OCI-LY1 (cell line): ENCODE measurements around the gene DPPA2.

Source experiments
- H2AFZ ChIP-seq: fragments of 200-600 bp; sonication (generic), shearing (Covaris generic); 2 replicates; pipeline ENCODE4 v1.6.0; 2014; ENCODE audit warnings: antibody characterized with exemption, mild to moderate bottlenecking, low read length
- H3F3A ChIP-seq: fragments of 200-600 bp; sonication (generic), shearing (Covaris generic); 2 replicates; pipeline ENCODE4 v1.6.0; 2014; ENCODE audit warnings: mild to moderate bottlenecking, antibody characterized with exemption, low read length, moderate library complexity; ENCODE audit not compliant: insufficient read depth
- H3K27ac ChIP-seq: fragments of 200-600 bp; sonication (generic); 2 replicates; pipeline ENCODE4 v1.5.1; 2014; ENCODE audit warnings: low read length, mixed run types, mild to moderate bottlenecking, low read depth; ENCODE audit not compliant: poor library complexity, severe bottlenecking
- H3K27me3 ChIP-seq: fragments of 200-600 bp; sonication (generic); 2 replicates; pipeline ENCODE4 v1.6.0; 2014; ENCODE audit warnings: antibody characterized with exemption, mild to moderate bottlenecking, low read length, moderate library complexity; ENCODE audit not compliant: insufficient read depth
- H3K36me3 ChIP-seq: fragments of 200-600 bp; sonication (generic); 2 replicates; pipeline ENCODE4 v1.6.1; 2014; ENCODE audit warnings: mild to moderate bottlenecking, antibody characterized with exemption, low read length, moderate library complexity, mixed read lengths; ENCODE audit not compliant: insufficient read depth
- H3K4me1 ChIP-seq: fragments of 200-600 bp; sonication (generic); 2 replicates; pipeline ENCODE4 v1.5.1; 2014; ENCODE audit warnings: mild to moderate bottlenecking, low read length, moderate library complexity; ENCODE audit not compliant: insufficient read depth, severe bottlenecking
- H3K4me2 ChIP-seq: fragments of 200-600 bp; sonication (generic), shearing (Covaris generic); 2 replicates; pipeline ENCODE4 v1.6.1; 2014; ENCODE audit warnings: low read length
- H3K4me3 ChIP-seq: fragments of 200-600 bp; sonication (generic); 2 replicates; pipeline ENCODE4 v1.5.1; 2014; ENCODE audit warnings: low read length, low read depth, mild to moderate bottlenecking, mixed read lengths; ENCODE audit not compliant: poor library complexity, severe bottlenecking
- H3K79me2 ChIP-seq: fragments of 200-600 bp; shearing (Covaris generic); 2 replicates; pipeline ENCODE4 v1.6.1; 2016; ENCODE audit warnings: mixed run types, low read length, mixed read lengths; ENCODE audit not compliant: insufficient read depth
- H3K9ac ChIP-seq: fragments of 200-600 bp; sonication (generic), shearing (Covaris generic); 2 replicates; pipeline ENCODE4 v1.6.1; 2014; ENCODE audit warnings: mild to moderate bottlenecking, low read length, mixed read lengths
- H3K9me2 ChIP-seq: fragments of 200-600 bp; sonication (generic), shearing (Covaris generic); 2 replicates; pipeline ENCODE4 v1.6.1; 2014; ENCODE audit warnings: low read depth, mild to moderate bottlenecking, low read length, mixed read lengths
- H3K9me3 ChIP-seq: fragments of 200-600 bp; shearing (Covaris generic); 2 replicates; pipeline ENCODE4 v1.6.1; 2014; ENCODE audit warnings: low read length, mixed read lengths
- H4K20me1 ChIP-seq: fragments of 200-600 bp; sonication (generic), shearing (Covaris generic); 2 replicates; pipeline ENCODE4 v1.6.0; 2016; ENCODE audit warnings: mild to moderate bottlenecking, low read length; ENCODE audit not compliant: insufficient read depth
- CTCF ChIP-seq: fragments of 200-600 bp; sonication (generic), shearing (Covaris generic); IDR thresholded peaks from 2 replicates; pipeline ENCODE4 v1.5.1; 2017; ENCODE audit warnings: mild to moderate bottlenecking, antibody characterized with exemption, low read length, moderate library complexity, mixed read lengths
- EZH2 ChIP-seq: fragments of 200-600 bp; sonication (generic), shearing (Covaris generic); IDR thresholded peaks from 2 replicates; pipeline ENCODE4 v1.8.0; 2017; ENCODE audit warnings: borderline replicate concordance, mixed run types, mild to moderate bottlenecking, antibody characterized with exemption, low read length, moderate library complexity, mixed read lengths

Gene DPPA2

GRCh38 chr3:109339197-109339596, 22.9 kb upstream of the DPPA2 start:
- Histone ChIP-seq H4K20me1 (no peaks in the 10 kb centered on the region), H3K9ac (no peak overlapping the region), H3K4me1 (no peaks in the 10 kb centered on the region), H3K9me2 (no peaks in the 10 kb centered on the region), H3K27ac (no peak overlapping the region), H3K9me3 (no peaks in the 10 kb centered on the region), H3K27me3 (no peaks in the 10 kb centered on the region), H3K4me3 (no peak overlapping the region), H3K79me2 (no peaks in the 10 kb centered on the region), H3K36me3 (no peaks in the 10 kb centered on the region), H3F3A (no peaks in the 10 kb centered on the region), H2AFZ (no peak overlapping the region), H3K4me2 (no peak overlapping the region)
- no peak for TF ChIP-seq EZH2
- TF ChIP-seq CTCF = no peak

DNA sequence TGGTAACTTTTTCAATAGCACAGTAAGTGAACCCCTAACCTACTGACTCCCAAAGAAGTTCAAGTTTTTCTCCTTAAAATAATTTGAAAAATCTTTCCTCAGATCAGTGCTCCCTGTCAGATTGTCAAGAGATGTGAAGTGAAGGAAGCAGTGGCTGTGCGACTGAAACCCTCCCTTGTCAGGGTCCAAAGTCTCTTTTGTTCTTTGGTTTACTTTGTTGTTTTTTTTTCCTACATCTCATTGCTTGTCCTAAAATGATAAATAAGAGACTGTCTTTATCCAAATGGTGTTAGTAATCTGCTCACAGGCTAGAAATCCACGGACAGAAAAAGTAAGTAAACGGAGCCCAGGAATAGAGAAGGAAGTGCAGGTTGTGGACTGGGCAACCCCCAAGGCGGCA, 22.0 kb upstream of the DPPA2 start:
- Histone ChIP-seq H3K27ac (no peak overlapping the region), H3K9ac (no peak overlapping the region), H3F3A (no peaks in the 10 kb centered on the region), H3K27me3 (no peaks in the 10 kb centered on the region), H2AFZ (no peak overlapping the region), H3K36me3 (no peaks in the 10 kb centered on the region), H3K9me2 (no peaks in the 10 kb centered on the region), H3K9me3 (no peaks in the 10 kb centered on the region), H3K4me1 (no peaks in the 10 kb centered on the region), H3K4me2 (no peak overlapping the region), H4K20me1 (no peaks in the 10 kb centered on the region), H3K4me3 (no peak overlapping the region), H3K79me2 (no peaks in the 10 kb centered on the region)
- TF ChIP-seq CTCF (no peak), EZH2 (no peak)

GRCh38 chr3:109337393-109337792, 21.1 kb upstream of the DPPA2 start, which contains the start of gene DPPA4:
TSS of gene DPPA4 (minus strand) at chr3:109337546. CDS start at chr3:109337517, 29 bp downstream.
- Histone ChIP-seq H3K4me2 (no peak within 1 kb of the TSS), H3K27ac (no peak within 1 kb of the TSS), H3K4me3 (no peak within 1 kb of the TSS), H4K20me1 (no peaks in the 10 kb centered on the region), H3K9me3 (no peaks in the 10 kb centered on the region), H3K4me1 (no peaks in the 10 kb centered on the region), H3K27me3 (no peaks in the 10 kb centered on the region), H3K9me2 (no peaks in the 10 kb centered on the region), H3K79me2 (no peaks in the 10 kb centered on the region), H3K9ac (no peak within 1 kb of the TSS), H3F3A (no peaks in the 10 kb centered on the region), H2AFZ (no peak within 1 kb of the TSS), H3K36me3 (no peaks in the 10 kb centered on the region)
- TF ChIP-seq CTCF = no peak
- TF ChIP-seq EZH2 = no peak
